Stimulated activated effector memory CD8-positive, alpha-beta T cell treated with anti-CD3 and anti-CD28 coated beads, Interleukin-12 subunit alpha, Interleukin-12 subunit beta, amount 100 ng/mL, for 72 hours (primary cell): ENCODE results near the gene BAHCC1.
A peak's percentile ranks its signal among the peaks of the same experiment; 100 is the strongest.
"Not testable (repeated sequence)": the region's sequence is repeated elsewhere in the genome, so short reads cannot be mapped to it uniquely, and the experiment has no call there.

Experiments used
- ATAC-seq: fragments of 150-1000 bp; cut with Tn5 transposase; 2 replicates; pipeline ENCODE4 v1.10.0; 2021
- DNase-seq, 2 donors: peaks; one replicate each; pipeline ENCODE4 v3.0.0; 2021 to 2022; ENCODE audit warnings: low spot score in 2 of 2
- H3K27ac Mint-ChIP-seq: one replicate; pipeline ENCODE4 v1.8.0; 2022; ENCODE audit warnings: mild to moderate bottlenecking, mixed read lengths
- H3K36me3 Mint-ChIP-seq: one replicate; pipeline ENCODE4 v1.8.0; 2022; ENCODE audit warnings: mild to moderate bottlenecking, mixed read lengths
- H3K4me1 Mint-ChIP-seq: one replicate; pipeline ENCODE4 v1.8.0; 2022; ENCODE audit warnings: mixed read lengths
- H3K4me3 Mint-ChIP-seq: one replicate; pipeline ENCODE4 v1.8.0; 2022; ENCODE audit warnings: mild to moderate bottlenecking, mixed read lengths
- H3K9me3 Mint-ChIP-seq: one replicate; pipeline ENCODE4 v1.8.0; 2022; ENCODE audit warnings: mixed read lengths

The BAHCC1 gene

DNA sequence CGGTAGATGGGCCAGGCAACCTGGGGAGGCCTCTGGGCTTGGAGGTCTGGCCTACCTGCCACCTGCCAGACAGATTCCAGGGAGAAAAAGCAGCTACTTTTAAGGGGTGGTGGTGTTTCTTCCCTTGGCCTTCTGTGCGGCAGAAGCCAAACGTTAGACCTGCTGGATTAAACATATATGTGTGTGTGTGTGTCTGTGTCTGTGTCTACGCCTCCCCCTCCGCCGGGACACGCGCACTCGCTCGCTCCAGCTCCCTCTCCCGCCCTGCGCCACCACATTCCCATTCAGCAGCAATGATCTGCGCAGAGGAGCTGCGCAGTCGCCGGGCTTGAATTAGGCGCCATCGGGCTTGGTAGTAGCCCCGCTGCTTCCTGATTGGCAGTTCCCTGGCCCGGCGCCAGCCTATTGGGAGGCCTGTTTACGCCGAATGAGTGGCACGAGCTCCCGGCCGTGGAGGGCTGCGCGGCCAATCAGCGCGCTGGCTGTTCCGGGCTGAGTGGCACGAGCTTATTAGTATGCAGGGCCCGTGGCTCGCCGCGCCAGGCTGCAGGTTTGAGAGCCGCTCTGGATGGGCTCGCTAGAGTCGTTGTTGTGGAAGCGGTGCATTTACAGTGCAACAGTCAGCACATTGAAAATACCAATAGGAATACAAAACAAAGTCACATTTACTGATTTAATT lies at the start of gene BAHCC1:
TSS of gene BAHCC1 (plus strand) at position 537 of the 679 bp plus-strand sequence. CDS start 4,283 bp downstream, outside the sequence.
- H3K4me3 Mint-ChIP-seq = peak within 1 kb of the TSS; percentile 68
- no peak within 1 kb of the TSS for H3K27ac Mint-ChIP-seq
- ATAC-seq (peak; percentile 89), DNase-seq (peak; percentile 80 to 94)
- H3K4me1 Mint-ChIP-seq = peaks cover 20% of the 10 kb centered on the region
- H3K9me3 Mint-ChIP-seq = no peaks in the 10 kb centered on the region
- H3K36me3 Mint-ChIP-seq = peaks cover 17% of the 10 kb centered on the region

DNA sequence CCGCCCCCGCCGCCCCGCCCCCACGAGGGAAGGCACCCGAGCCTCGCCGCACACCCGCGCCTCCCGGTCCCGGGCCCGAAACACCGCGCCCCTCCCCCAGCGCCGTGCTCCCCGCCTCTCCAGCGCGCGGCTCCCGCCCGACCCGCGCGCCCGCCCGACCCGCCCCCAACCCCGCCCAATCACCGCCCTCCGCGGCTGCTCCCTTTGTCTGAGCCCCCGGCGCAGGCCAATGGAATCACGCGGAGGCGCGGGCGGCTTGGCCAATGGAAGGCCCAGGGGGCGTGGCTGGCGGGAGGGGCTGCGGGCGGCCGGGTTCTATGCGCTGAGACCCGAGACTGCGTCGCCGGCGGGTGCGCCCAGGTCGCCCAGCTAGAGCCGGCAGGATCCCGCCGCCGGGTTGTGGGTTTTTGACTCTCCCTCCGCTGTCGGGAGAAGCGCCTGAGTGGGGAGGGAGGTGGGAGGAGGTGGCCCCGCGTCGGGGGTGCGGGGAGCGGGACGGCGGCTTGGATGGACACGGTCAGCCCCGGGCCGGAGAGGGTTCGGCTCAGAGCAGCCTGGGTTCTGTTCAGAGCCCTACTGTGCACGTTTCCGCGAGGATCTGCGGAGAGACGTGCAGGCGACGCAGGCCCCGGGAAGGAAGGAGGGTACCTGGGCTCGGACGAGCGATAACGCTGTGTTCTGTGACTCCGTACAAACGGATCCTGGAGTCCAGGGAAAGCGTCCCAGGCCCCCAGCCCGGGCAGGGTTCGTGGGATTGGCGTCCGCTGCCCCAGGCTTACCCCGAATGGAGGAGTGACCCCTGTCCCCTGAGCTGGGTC lies 49.0 kb upstream of the BAHCC1 start:
- peak; percentile 92 to 96 for DNase-seq
- Mint-ChIP-seq H3K4me3 (peak overlapping the region; percentile 64), H3K27ac (no peak overlapping the region), H3K36me3 (peaks cover 11% of the 10 kb centered on the region), H3K4me1 (peaks cover 14% of the 10 kb centered on the region), H3K9me3 (no peaks in the 10 kb centered on the region)
- peak; percentile 89 for ATAC-seq

DNA sequence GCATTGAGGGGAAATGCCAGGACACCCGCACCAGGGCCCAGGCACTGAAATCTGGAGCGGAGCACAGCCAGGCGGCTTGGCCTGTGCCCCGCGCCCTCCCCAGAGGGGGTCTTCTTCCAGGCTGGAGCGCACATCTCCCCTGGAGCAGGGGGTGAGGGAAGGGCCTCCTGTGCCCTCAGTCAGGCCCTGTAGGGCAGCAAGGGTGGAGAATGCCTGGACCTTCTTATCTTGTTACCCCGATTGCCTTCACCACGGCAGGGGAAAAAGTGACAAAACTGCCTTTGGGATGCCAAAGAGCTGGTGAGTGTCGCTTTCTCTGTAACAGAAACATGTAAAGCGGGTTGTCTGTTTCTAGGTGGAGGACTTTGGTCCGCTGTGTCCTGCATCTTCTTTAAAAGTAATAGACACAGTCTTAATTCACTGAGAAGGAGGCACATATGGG lies 48.3 kb upstream of the BAHCC1 start:
- no peak for DNase-seq
- Mint-ChIP-seq H3K27ac (no peak overlapping the region), H3K4me1 (peaks cover 14% of the 10 kb centered on the region), H3K9me3 (no peaks in the 10 kb centered on the region), H3K36me3 (peaks cover 11% of the 10 kb centered on the region), H3K4me3 (peak overlapping the region; percentile 64)
- no peak for ATAC-seq

DNA sequence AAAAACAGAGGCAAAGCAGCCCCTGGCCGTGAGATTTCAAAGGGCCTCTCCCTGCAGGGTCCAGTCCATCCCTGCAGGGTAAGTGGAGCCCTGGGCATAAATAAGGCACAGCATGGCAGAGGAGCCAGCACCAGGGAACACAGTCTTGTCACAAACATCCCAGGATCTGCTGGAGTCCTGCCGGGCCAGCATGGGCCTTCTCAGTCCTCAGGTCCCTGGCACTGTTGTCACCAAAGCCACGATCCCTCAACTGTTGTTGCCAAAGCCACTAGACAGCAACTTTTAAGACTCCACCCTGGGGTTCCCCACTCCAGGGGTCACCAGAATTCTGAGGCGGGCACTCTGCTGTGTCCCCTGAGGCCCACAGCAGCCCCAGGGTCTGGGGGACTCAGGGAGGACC lies 47.8 kb upstream of the BAHCC1 start:
- no peak for ATAC-seq
- DNase-seq = no peak
- H3K9me3 Mint-ChIP-seq = no peaks in the 10 kb centered on the region
- H3K4me1 Mint-ChIP-seq = peaks cover 14% of the 10 kb centered on the region
- no peak overlapping the region for H3K27ac Mint-ChIP-seq
- peaks cover 11% of the 10 kb centered on the region for H3K36me3 Mint-ChIP-seq
- no peak overlapping the region for H3K4me3 Mint-ChIP-seq

DNA sequence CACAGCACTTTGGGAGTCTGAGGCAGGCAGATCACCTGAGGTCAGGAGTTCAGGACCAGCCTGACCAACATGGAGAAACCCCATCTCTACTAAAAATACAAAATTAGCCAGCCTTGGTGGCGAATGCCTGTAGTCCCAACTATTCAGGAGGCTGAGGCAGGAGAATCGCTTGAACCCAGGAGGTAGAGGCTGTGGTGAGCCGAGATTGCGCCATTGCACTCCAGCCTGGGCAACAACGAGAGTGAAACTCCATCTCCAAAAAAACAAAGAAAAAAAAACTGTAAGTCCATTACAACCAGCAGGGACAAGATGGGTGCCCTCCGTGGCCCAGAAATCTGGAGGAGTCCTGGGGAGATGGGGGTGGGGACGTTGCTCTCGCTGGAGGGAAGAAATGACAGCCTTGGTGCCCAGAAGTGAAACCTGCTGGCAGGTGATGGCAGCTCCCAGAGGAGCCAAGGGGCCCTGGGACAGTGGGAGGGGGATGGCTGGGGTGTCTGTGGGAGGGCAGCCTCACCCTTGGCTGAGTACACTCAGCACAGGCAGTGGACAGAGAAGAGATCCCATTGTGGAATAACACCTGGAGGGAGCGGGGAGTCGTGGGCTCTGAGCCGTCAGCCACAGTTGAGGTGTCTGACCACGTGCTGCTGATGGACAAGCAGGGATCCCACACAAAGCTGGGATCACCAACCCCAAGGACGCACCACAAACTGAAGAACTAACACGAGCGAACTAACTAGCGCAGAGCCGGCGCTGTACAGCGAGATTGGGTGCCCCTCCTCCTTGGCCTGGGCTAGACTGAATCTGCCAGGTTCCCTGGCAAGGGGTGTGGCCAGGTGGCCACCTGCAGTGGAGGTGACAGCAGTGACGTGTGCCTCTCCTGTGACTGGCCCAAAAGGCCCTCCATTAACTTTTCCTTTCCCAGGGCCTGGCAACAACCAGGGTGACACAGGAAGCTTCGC lies 46.9 kb upstream of the BAHCC1 start:
- DNase-seq = no peak
- peaks cover 6% of the 10 kb centered on the region for H3K36me3 Mint-ChIP-seq
- H3K9me3 Mint-ChIP-seq = no peaks in the 10 kb centered on the region
- no peak for ATAC-seq
- H3K27ac Mint-ChIP-seq = no peak overlapping the region
- H3K4me3 Mint-ChIP-seq = no peak overlapping the region
- H3K4me1 Mint-ChIP-seq = peaks cover 14% of the 10 kb centered on the region

DNA sequence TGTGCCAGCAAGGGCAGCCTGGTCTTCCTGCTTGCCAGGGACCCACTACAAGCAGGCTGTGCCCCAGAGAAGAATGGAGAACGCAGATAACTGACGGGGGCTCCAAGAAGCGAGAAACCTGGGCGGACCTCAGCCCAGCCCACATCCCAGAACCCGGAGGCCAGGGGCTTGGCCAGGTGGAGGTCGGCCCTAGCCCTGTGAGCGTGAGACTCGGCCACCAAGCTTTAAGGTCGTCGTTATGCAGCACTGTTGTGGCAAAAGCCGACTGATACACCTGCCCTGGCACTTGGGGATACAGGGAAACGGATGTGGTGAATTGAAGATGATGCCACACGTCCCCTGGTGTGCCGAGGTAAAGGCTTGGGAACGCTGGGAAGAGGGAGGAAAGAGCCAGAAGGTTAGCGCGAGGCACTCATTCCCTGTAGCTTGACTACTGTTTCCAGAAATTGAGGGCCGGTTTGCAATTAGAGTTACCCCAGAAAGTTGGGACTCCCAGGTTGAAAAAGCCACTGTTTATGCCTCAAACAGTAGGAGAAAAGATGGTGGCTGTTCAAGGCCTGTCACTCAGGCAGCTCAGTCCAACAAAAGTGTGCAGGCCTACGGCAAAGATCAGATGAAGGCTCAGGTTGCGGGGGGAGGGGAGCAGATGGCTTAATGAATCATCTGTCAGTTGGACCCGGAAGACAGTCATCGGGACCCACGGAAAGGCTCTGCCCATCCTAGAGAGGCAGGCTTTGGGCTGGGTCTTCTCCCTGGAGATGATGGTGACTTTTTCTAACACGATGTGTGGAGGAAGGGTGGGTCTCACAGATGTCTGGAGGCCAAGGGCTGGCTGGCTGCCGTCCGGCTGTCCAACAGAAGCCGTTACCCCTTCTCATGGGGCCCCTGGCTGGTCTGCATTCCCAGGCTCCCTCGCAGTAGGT lies 45.6 kb upstream of the BAHCC1 start:
- no peak for ATAC-seq
- H3K27ac Mint-ChIP-seq = no peak overlapping the region
- peaks cover under 1% of the 10 kb centered on the region for H3K36me3 Mint-ChIP-seq
- peaks cover 2% of the 10 kb centered on the region for H3K4me1 Mint-ChIP-seq
- no peak for DNase-seq
- no peak overlapping the region for H3K4me3 Mint-ChIP-seq
- no peaks in the 10 kb centered on the region for H3K9me3 Mint-ChIP-seq

DNA sequence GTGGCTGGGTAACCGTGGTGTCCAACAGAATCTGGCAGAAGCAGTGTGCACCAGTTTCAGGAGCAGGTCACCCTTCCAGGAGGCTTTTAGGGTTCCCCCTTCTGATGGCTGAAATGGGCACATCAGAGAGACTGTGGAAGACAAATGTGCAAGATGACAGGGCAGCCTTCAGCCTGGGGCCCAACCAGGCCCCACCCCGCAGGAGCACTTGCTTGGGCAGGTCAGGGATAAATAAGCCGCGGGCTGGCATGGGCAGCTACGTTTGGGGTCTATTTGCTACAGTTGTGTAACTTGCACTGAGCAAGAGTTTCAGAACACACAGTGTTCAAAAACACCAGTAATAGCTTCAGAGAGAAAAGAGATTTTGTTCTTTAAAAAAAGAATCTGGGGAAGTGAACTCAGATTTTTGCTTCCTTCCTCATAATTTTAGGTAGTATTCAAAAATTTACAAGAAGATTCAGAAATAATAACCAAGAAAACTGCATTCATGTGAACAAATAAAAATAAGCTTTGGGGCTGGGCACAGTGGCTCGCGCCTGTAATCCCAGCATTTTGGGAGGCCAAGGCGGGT lies 44.9 kb upstream of the BAHCC1 start:
- no peak for ATAC-seq

DNA sequence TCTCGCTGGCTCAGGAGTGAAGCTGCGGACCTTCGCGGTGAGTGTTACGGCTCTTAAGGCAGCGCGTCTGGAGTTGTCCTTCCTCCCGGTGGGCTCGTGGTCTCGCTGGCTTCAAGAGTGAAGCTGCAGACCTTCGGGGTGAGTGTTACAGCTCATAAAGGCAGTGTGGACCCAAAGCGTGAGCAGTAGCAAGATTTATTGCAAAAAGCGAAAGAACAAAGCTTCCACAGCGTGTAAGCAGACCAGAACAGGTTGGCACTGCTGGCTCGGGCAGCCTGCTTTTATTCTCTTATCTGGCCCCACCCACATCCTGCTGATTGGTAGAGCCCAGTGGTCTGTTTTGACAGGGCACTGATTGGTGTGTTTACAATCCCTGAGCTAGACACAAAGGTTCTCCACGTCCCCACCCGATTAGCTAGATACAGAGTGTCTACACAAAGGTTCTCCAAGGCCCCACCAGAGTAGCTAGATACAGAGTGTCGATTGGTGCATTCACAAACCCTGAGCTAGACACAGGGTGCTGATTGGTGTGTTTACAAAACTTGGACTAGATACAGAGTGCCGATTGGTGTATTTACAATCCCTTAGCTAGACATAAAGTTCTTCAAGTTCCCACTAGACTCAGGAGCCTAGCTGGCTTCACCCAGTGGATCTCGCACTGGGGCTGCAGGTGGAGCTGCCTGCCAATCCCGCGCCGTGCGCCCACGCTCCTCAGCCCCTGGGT lies 43.8 kb upstream of the BAHCC1 start:
- ATAC-seq, H3K4me3 Mint-ChIP-seq, DNase-seq, H3K27ac Mint-ChIP-seq, H3K36me3 Mint-ChIP-seq, H3K4me1 Mint-ChIP-seq, H3K9me3 Mint-ChIP-seq: not testable (repeated sequence)

More for the DNA sequence above, 44.9 kb upstream of the BAHCC1 start:
- no peak for DNase-seq
- no peaks in the 10 kb centered on the region for H3K36me3 Mint-ChIP-seq
- H3K27ac Mint-ChIP-seq = no peak overlapping the region
- H3K4me1 Mint-ChIP-seq = peaks cover 6% of the 10 kb centered on the region
- H3K9me3 Mint-ChIP-seq = no peaks in the 10 kb centered on the region
- no peak overlapping the region for H3K4me3 Mint-ChIP-seq

DNA sequence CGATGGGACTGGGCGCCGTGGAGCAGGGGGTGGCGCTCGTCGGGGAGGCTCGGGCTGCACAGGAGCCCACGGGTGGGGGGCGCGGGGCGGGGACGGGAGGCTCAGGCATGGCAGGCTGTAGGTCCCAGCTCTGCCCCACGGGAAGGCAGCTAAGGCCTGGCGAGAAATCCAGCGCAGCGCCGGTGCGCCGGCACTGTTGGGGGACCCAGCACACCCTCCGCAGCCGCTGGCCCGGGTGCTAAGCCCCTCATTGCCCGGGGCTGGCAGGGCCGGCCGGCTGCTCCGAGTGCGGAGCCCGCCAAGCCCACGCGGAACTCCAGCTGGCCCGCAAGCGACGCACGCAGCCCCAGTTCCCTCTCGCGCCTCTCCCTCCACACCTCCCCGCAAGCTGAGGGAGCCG lies 43.2 kb upstream of the BAHCC1 start:
- H3K27ac Mint-ChIP-seq, DNase-seq, H3K36me3 Mint-ChIP-seq, ATAC-seq, H3K9me3 Mint-ChIP-seq, H3K4me3 Mint-ChIP-seq, H3K4me1 Mint-ChIP-seq: not testable (repeated sequence)

DNA sequence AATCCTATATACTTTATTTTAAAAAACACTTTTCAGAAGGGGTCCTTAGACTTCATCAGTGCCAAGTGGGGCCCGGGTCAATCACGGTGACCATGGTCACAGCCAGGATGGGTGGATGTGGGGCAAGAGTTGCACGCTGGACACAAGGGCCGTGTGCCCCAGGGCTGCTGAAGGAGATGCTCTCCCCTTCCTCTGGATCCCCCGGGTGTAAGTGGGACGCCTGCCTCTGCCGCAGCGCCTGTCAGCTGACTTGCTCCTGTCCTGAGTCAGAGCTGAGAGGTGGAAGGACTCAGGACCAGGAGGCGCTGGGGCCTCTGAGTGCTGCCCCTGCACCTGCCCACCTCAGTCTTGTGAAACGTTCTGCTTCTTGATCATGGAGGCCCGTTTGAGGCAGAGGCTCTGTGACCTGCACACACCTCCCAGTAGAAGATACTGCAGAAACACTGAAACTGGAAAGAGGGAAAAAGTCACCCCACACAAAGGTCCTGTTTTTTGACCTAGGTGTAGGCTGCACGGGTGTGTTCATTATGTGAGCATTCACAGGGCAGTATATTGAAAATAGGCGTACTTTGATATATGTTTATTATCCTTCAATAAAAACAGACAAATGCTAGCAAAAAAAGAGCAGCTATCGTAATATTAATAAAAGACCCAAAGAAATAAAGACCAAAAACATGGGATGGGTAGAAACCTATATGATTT lies 40.9 kb upstream of the BAHCC1 start:
- no peak for DNase-seq
- Mint-ChIP-seq H3K9me3 (no peaks in the 10 kb centered on the region), H3K4me3 (no peak overlapping the region), H3K27ac (no peak overlapping the region), H3K36me3 (peaks cover 4% of the 10 kb centered on the region), H3K4me1 (peaks cover 10% of the 10 kb centered on the region)
- no peak for ATAC-seq

DNA sequence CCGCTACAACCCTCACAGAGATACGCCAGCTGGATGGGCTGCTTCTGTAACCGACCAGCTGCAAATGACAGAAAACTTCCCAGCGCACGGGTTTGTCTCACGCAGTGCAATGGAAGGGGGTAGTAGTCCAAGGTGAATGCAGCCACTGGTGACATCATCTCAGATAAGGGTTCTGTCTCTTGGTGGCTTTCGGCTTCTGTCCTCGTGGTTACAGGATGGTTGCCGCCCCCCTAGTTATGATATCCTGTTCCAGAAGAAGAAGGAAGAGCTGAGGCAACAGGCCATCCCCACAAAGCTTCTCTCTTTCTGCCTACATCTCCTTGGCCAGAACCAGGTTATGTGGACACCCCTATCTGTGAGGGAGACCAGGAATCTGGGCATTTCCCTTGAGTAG lies 40.3 kb upstream of the BAHCC1 start:
- peaks cover 10% of the 10 kb centered on the region for H3K4me1 Mint-ChIP-seq
- H3K9me3 Mint-ChIP-seq = no peaks in the 10 kb centered on the region
- no peak overlapping the region for H3K4me3 Mint-ChIP-seq
- peaks cover 4% of the 10 kb centered on the region for H3K36me3 Mint-ChIP-seq
- peak; percentile 32 for ATAC-seq
- DNase-seq = no peak
- H3K27ac Mint-ChIP-seq = no peak overlapping the region

DNA sequence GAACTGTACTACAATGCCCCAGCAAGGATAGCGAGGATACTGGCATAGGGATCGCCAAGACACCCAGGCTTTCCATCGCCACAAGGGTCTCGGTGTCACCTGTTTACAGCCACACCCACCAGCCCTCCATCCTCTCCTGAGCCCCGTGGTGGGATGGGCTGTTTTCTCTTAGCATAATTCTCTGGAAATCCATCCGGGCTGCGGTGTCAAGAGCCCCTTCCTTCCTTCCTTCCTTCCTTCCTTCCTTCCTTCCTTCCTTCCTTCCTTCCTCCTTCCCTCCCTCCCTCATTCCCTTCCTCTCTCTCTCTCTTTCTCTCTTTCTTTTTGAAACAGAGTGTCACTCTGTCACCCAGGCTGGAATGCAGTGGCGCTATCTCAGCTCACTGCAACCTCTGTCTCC lies 36.0 kb upstream of the BAHCC1 start:
- no peaks in the 10 kb centered on the region for H3K9me3 Mint-ChIP-seq
- ATAC-seq = no peak

DNA sequence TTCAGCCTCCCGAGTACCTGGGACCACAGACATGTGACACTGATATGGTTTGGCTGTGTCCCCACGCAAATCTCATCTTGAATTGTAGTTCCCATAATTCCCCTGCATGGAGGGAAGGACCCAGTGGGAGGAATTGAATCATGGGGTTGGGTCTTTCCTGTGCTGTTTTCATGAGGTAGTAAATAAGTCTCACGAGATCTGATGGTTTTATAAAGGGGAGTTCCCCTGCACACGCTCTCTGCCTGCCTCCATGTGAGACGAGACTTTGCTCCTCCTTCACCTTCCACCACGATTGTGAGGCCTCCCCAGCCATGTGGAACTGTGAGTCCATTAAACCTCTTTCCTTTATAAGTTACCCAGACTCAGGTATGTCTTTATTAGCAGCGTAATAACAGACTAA lies 33.3 kb upstream of the BAHCC1 start:
- H3K4me1 Mint-ChIP-seq = peaks cover 27% of the 10 kb centered on the region
- not testable (repeated sequence) for H3K36me3 Mint-ChIP-seq, DNase-seq, H3K27ac Mint-ChIP-seq, H3K9me3 Mint-ChIP-seq, H3K4me3 Mint-ChIP-seq, ATAC-seq

More for the DNA sequence above, 36.0 kb upstream of the BAHCC1 start:
- DNase-seq = no peak
- Mint-ChIP-seq H3K4me1 (peaks cover 16% of the 10 kb centered on the region), H3K36me3 (peaks cover 4% of the 10 kb centered on the region), H3K27ac (no peak overlapping the region), H3K4me3 (no peak overlapping the region)
